ENCODE data around the gene FCRL6. TPM values are rescaled to one million over a fixed set of nuclear protein-coding genes. Genes with fewer than 3 reads are reported as not detected.

FCRL6 gene
- total RNA-seq, 1 donor from 2014 or later: 0.57 TPM

- peak; percentile 98 for ATAC-seq
- intact Hi-C loops (cut with DNase I): loop anchor here (2.0 kb wide), 3 partner anchors 36 to 74 kb away; partner anchors contain the start of genes DUSP23 and TAGLN2
- peak; percentile 94 for DNase-seq (ENCODE audit: missing footprints)
Measured at GRCh38 chr1:159854693-159855192, 52.6 kb downstream of the FCRL6 start.

- DNase-seq (ENCODE audit: missing footprints): no peak
- intact Hi-C loops (cut with DNase I): loop anchor here (2.0 kb wide), 3 partner anchors 35 to 75 kb away; partner anchors contain the start of genes DUSP23 and TAGLN2
- ATAC-seq: no peak
Measured at GRCh38 chr1:159855709-159856108, 53.5 kb downstream of the FCRL6 start.

GRCh38 chr1:159856576-159856975 is 54.4 kb downstream of the FCRL6 start:
- ATAC-seq (no peak), DNase-seq (ENCODE audit: missing footprints) (no peak)
- intact Hi-C loops (cut with DNase I): no loop called here

GRCh38 chr1:159857889-159858288 is 55.7 kb downstream of the FCRL6 start:
- DNase-seq (ENCODE audit: missing footprints) (no peak), ATAC-seq (no peak)
- intact Hi-C loops (cut with DNase I): no loop called here

- intact Hi-C loops (cut with DNase I): no loop called here
- ATAC-seq: no peak
- DNase-seq (ENCODE audit: missing footprints): no peak
Measured at GRCh38 chr1:159859767-159860322, 57.7 kb downstream of the FCRL6 start.

GRCh38 chr1:159860456-159860855 is 58.3 kb downstream of the FCRL6 start:
- ATAC-seq: no peak
- intact Hi-C loops (cut with DNase I): no loop called here
- no peak for DNase-seq (ENCODE audit: missing footprints)

- ATAC-seq (no peak), DNase-seq (ENCODE audit: missing footprints) (no peak)
- intact Hi-C loops (cut with DNase I): no loop called here
Measured at GRCh38 chr1:159861218-159861617, 59.1 kb downstream of the FCRL6 start.

DNA sequence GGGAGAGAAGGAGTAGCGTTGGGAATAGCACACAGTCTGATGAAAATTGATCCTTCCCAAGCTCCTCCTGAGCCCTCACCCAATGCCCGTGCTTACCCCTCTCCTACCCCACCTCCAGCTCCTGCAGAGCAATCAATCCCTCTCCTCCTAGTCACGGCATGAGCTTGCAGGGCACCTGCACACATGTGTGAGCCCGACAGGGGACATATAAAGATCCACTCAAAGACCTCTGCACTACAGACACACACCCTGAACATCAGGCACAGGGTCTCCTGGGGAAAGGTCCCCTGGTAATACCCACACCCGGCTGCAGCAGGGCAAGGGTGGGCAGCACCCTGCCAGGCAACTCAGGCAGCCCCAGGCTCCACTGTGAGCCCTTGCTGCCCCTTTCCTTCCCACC is 59.9 kb downstream of the FCRL6 start:
- ATAC-seq (no peak), DNase-seq (ENCODE audit: missing footprints) (no peak)
- intact Hi-C loops (cut with DNase I): no loop called here

DNA sequence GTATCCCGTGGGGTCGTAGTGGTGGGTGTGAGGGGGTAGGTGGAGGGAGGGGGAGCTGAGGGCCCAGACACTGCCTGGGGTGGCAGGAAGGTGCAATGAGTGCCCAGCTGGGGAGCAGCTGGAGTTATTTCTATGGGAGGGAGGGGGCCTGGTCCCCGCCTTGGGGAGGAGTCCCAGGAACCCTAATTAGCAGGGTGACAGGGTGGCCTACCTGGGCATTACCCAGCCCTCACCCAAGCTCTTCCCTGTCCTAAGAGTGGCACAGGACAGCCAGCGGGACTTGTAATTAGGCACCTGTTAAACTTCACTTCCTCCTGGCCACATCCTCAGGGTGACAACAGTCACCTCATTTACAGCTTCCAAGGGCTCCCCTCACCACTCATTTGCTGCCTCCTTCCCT is 60.4 kb downstream of the FCRL6 start, which contains the start of gene VSIG8:
Gene VSIG8 (minus strand): TSS at position 101 of the 400 bp plus-strand sequence. CDS start 136 bp downstream, outside the sequence.
- no peak for ATAC-seq
- no peak for DNase-seq (ENCODE audit: missing footprints)
- intact Hi-C loops (cut with DNase I): no loop called here

- intact Hi-C loops (cut with DNase I): no loop called here
- ATAC-seq (no peak), DNase-seq (ENCODE audit: missing footprints) (no peak)
Measured at GRCh38 chr1:159864262-159864661, 62.1 kb downstream of the FCRL6 start.

Other genes with a start within 250 kb of the FCRL6 start
- not detected for gene APCS, start 214.5 kb upstream of the FCRL6 start, total RNA-seq
- gene CRP, start 87.8 kb upstream of the FCRL6 start, total RNA-seq: not detected
- gene DUSP23, start 21.4 kb upstream of the FCRL6 start, total RNA-seq: 21.3 TPM
- gene SLAMF8, start 24.5 kb downstream of the FCRL6 start, total RNA-seq: 1.6 TPM
- gene VSIG8, start 60.3 kb downstream of the FCRL6 start, total RNA-seq: not detected
- gene CFAP45, start 97.8 kb downstream of the FCRL6 start, total RNA-seq: 1.0 TPM
- 143 TPM for gene TAGLN2, start 123.1 kb downstream of the FCRL6 start, total RNA-seq
- gene IGSF9, start 143.3 kb downstream of the FCRL6 start, total RNA-seq: 0.30 TPM
- gene SLAMF9, start 151.9 kb downstream of the FCRL6 start, total RNA-seq: not detected
- 2.4 TPM for gene PIGM, start 229.6 kb downstream of the FCRL6 start, total RNA-seq

All from Right ventricle myocardium inferior (tissue), 1 donor.